ENCODE data around the gene DYNC1H1.

The DYNC1H1 gene

DNA sequence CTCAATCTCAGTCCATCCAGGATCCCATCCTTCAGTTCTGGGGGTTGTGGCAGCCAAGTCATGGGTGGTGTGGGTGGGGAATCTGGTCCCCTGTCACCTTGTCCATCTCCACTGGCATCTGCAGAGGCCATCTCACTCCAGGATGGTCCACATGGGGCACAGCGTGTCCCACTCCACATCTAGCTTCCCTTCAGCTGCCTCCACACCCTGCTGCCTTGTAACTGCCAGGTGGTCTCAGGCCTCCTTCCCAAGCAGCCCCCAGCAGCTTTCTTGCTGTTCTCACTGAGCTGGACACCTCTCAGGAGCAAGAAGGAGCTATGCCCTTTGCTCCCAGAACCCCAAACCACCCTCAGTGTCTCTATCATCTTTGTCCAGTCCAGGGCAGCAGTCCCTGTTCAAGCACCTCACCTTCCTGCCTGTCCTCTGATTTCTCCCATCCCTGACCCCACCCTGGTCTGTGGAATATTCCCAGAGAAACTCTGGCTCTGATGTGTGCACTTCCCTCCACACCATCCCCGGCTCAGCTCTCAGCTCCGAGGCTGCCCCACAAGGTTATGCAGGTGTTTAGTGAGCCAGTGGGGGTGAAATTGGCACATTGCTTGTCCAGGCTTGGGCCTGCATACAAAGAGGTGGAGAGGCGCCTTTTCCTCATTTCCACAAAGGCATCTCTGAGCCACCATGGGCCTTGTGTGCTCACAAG, 13.7 kb upstream of the DYNC1H1 start:
- H3K27ac Mint-ChIP-seq = peak overlapping the region in 1 of 2 donors; percentile 17
- DNase-seq (no peak), ATAC-seq (replicated peaks) (no peak)
- H3K4me3 Mint-ChIP-seq = no peak overlapping the region
- H3K27me3 Mint-ChIP-seq = peaks cover 9 to 13% of the 10 kb centered on the region in 2 donors
- H3K9me3 Mint-ChIP-seq = no peaks in the 10 kb centered on the region
- peaks cover 13 to 24% of the 10 kb centered on the region in 2 donors for H3K4me1 Mint-ChIP-seq (ENCODE audit: low read depth in 2 of 2)
- peaks cover 20% of the 10 kb centered on the region for H3K36me3 Mint-ChIP-seq (ENCODE audit: insufficient read depth)

DNA sequence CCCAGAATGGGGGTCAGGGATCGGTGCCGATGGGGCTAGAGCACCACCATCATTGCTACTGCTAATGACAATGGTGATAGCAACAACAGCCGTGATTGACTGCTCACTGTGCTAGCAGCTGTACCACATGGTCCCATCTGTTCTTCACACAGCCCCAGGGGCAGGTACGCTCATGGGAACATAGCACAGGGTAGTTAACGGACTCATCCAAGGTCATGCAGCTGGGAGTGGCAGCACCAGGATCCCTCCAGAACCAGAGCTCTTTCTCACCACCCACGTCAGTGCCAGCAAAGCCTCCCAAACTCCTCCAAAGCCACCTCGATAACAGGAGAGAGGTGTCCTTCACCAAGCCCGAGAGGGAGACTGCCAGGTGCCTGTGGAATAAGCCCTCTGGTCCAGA, 11.2 kb upstream of the DYNC1H1 start:
- H3K4me1 Mint-ChIP-seq (ENCODE audit: low read depth in 2 of 2) = peaks cover 8 to 17% of the 10 kb centered on the region in 2 donors
- H3K36me3 Mint-ChIP-seq (ENCODE audit: insufficient read depth) = peaks cover 6% of the 10 kb centered on the region
- ATAC-seq (replicated peaks) (no peak), DNase-seq (no peak)
- no peaks in the 10 kb centered on the region for H3K9me3 Mint-ChIP-seq
- no peaks in the 10 kb centered on the region for H3K27me3 Mint-ChIP-seq
- no peak overlapping the region for H3K4me3 Mint-ChIP-seq
- no peak overlapping the region for H3K27ac Mint-ChIP-seq

DNA sequence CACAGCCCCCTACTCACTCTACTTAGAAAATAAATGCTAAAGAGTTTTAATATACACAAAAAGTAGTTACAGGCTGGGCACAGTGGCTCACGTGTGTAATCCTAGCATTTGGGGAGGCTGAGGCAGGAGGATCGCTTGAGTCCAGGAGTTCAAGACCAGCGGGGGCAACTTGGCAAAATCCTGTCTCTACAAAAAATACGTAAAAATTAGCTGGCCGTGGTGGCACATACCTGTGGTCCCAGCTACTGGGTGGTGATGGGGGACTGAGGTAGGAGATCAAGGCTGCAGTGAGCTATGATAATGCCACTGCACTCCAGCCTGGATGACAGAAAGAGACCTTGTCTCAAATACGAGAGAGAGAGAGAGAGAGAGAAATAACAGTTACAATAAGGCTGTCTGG, 9.9 kb upstream of the DYNC1H1 start:
- H3K4me1 Mint-ChIP-seq (ENCODE audit: low read depth in 2 of 2) = peaks cover under 1 to 6% of the 10 kb centered on the region in 2 donors
- H3K36me3 Mint-ChIP-seq (ENCODE audit: insufficient read depth) = no peaks in the 10 kb centered on the region
- no peaks in the 10 kb centered on the region for H3K9me3 Mint-ChIP-seq
- DNase-seq (no peak), ATAC-seq (replicated peaks) (no peak)
- H3K27me3 Mint-ChIP-seq = no peaks in the 10 kb centered on the region
- no peak overlapping the region for H3K27ac Mint-ChIP-seq
- H3K4me3 Mint-ChIP-seq = no peak overlapping the region

DNA sequence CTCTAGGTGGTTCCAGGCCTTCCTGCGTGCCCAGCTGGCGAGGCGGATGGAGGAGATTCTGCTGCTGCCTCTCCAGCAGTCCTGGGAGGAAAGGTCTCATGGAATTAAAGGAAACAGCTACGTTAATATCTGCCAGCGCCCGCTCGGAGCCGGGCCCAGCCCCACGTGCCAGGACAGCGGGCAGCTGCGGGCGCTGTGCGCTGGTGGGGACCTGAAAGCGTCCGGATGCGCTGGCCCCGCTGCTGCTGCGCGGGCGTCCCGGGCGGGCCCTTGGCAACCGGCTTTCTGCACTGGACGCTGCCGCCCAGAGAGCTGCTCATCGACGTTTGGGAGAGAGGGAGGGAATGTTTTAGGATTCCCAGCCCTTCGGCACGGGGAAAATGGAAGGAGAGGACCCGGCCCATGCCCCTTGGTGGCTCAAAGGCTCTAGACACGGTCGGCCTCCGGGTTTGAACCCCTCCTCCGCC, 8.6 kb upstream of the DYNC1H1 start:
- Mint-ChIP-seq H3K4me1 (ENCODE audit: low read depth in 2 of 2) (peaks cover 6 to 13% of the 10 kb centered on the region in 2 donors), H3K9me3 (no peaks in the 10 kb centered on the region), H3K36me3 (ENCODE audit: insufficient read depth) (no peaks in the 10 kb centered on the region), H3K27me3 (no peaks in the 10 kb centered on the region), H3K27ac (no peak overlapping the region), H3K4me3 (no peak overlapping the region)
- no peak for DNase-seq
- no peak for ATAC-seq (replicated peaks)

DNA sequence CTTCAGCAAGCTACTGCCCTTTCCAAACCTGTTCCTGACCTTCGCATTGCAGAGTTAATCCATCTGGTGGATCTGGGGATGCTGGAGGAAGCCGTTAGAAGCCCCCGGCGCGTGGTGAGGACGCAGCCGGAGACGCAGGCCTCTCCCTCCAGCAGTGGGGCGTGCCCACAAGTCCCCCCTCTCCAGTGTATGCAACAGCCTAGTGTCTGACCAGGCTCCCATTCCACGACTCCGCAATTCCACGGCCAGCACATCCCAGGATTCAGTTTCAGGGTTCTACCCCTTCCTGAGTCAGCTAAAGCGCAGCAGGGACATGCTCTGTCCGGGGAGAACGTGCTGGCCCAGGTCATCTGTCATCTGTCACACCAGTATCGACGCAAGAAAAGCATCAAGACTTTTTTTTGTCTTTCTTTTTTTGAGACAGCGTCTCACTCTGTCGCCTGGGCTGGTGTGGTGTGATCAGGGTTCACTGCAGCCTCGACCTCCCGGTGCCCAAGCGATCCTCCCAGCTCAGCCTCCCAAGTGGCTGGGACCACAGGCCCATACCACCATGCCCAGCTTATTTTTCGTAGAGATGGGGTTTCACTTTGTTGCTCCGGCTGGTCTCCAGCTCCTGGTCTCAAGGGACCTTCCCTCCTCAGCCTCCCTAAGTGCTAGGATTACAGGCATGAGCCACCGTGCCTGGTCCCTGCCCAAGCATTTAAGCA, 8.0 kb upstream of the DYNC1H1 start:
- no peak for DNase-seq
- ATAC-seq (replicated peaks) = no peak
- Mint-ChIP-seq H3K27ac (no peak overlapping the region), H3K4me3 (no peak overlapping the region), H3K4me1 (ENCODE audit: low read depth in 2 of 2) (peaks cover 7 to 19% of the 10 kb centered on the region in 2 donors), H3K27me3 (no peaks in the 10 kb centered on the region), H3K9me3 (no peaks in the 10 kb centered on the region), H3K36me3 (ENCODE audit: insufficient read depth) (no peaks in the 10 kb centered on the region)

DNA sequence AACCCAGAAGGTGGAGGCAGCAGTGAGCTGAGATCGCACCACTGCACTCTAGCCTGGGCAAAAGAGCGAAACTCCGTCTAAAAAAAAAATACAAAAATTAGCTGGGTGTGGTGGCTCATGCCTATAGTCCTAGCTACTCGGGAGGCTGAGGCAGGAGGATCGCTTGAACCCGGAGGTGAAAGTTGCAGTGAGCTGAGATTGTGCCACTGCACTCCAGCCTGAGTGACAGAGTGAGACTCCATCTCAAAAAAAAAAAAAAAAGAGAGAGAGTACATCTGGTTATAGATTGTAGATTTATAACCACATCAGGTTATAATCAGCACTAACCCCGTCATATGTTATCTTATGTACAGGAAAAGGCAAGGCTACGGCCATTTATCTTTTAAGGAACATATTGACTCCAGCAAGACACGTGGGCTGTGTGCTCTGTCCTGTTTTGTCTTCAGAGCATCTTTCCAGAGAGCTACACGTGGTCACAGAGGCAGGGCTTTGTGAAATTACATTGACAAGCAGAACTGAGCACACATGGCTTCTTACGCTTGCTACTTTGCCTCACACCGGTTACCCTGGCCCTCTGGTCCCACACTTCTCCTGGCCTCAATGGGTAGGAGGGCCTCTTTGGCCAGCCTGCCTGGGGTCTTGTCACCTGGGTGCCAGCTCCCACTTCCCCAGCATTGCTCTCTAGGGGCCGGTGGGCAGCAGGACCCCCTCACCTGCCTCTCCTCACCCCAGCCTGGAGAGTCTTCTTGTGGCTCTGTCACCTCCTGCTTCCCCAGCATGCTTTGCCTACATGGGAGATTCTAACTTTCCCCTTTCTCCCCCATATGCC, 6.8 kb upstream of the DYNC1H1 start:
- H3K9me3 Mint-ChIP-seq = no peaks in the 10 kb centered on the region
- H3K27ac Mint-ChIP-seq = no peak overlapping the region
- H3K4me3 Mint-ChIP-seq = no peak overlapping the region
- H3K27me3 Mint-ChIP-seq = no peaks in the 10 kb centered on the region
- H3K36me3 Mint-ChIP-seq (ENCODE audit: insufficient read depth) = no peaks in the 10 kb centered on the region
- ATAC-seq (replicated peaks) = no peak
- DNase-seq = no peak
- peaks cover 9 to 21% of the 10 kb centered on the region in 2 donors for H3K4me1 Mint-ChIP-seq (ENCODE audit: low read depth in 2 of 2)

DNA sequence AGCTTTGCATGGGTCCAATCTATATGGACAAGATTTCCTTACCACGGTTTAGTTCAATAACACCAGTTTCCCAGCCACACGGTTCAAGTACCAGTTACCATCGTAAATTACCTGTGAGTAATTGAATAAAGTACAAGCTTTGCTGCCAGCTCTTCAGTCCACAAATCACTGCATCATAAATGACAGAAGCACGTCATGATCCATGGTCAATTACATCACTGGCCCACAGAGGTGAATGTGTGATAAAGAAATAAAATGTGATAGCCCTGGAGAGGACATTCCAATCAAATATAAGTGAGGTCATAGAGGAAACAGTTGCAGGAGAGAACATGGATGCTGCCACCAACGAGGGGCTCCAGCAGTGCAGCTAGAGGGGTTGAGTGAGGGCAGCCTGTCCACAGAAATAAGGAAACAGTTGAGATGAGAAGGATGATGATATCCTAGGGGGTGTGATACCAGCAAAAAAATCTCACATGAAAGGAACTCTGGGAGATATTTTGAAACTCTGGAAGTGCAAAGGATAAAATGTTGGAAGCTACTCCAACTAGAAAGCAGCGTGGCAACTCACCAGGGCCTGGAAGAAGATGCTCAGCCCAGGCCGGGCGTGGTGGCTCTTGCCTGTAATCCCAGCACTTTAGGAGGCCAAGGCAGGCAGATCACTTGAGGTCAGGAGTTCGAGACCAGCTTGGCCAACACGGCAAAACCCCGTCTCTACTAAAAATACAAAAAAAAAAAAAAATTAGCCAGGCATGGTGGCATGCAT, 5.8 kb upstream of the DYNC1H1 start:
- Mint-ChIP-seq H3K36me3 (ENCODE audit: insufficient read depth) (no peaks in the 10 kb centered on the region), H3K9me3 (no peaks in the 10 kb centered on the region), H3K4me1 (ENCODE audit: low read depth in 2 of 2) (peaks cover 9 to 21% of the 10 kb centered on the region in 2 donors), H3K27me3 (no peaks in the 10 kb centered on the region), H3K4me3 (no peak overlapping the region), H3K27ac (no peak overlapping the region)
- no peak for DNase-seq
- ATAC-seq (replicated peaks) = no peak

DNA sequence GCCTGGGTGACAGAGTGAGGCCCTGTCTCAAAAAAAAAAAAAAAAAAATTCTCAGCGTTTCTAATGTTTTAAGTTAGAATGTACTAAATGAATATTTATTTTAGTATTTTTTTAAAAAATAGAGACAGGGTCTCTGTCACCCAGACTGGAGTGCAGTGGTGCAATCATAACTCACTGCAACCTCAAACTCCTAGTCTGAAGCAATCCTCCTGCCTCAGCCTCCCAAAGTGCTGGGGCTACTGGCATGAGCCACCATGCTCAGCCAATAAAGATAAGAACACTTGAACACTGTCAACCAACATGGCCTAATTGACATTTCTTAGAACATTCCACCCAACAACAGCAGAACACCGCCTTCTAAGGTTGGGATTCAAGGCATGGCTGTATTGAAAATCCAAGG, 5.1 kb upstream of the DYNC1H1 start:
- Mint-ChIP-seq H3K9me3 (no peaks in the 10 kb centered on the region), H3K27ac (no peak overlapping the region), H3K4me1 (ENCODE audit: low read depth in 2 of 2) (peaks cover 15 to 25% of the 10 kb centered on the region in 2 donors), H3K36me3 (ENCODE audit: insufficient read depth) (no peaks in the 10 kb centered on the region), H3K27me3 (no peaks in the 10 kb centered on the region), H3K4me3 (peak overlapping the region in 1 of 2 donors; percentile 47)
- no peak for DNase-seq
- ATAC-seq (replicated peaks) = no peak

DNA sequence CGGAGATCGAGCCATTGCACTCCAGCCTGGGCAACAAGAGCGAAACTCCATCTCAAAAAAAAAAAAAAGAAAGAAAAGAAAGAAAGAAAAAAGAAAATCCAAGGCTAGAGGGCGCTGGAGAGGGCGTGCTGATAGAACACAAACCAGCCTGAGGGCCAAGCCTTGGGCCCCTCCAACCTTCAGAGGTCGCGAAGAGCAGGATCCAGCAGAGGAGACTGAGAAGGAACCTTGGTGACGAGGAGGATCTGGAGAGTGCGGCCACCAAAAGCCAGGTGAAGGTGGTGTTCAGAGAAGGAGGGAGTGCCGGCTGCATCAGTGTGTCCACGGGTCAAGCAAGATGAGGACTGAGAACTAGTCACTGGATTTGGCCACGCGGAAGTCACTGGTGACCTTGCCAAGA, 4.1 kb upstream of the DYNC1H1 start:
- peaks cover 15 to 25% of the 10 kb centered on the region in 2 donors for H3K4me1 Mint-ChIP-seq (ENCODE audit: low read depth in 2 of 2)
- H3K36me3 Mint-ChIP-seq (ENCODE audit: insufficient read depth) = peaks cover 4% of the 10 kb centered on the region
- no peak overlapping the region for H3K27ac Mint-ChIP-seq
- DNase-seq (peak in 2 of 3 experiments; percentile 20 to 37), ATAC-seq (replicated peaks) (no peak)
- peak overlapping the region in 1 of 2 donors; percentile 47 for H3K4me3 Mint-ChIP-seq
- no peaks in the 10 kb centered on the region for H3K9me3 Mint-ChIP-seq
- no peaks in the 10 kb centered on the region for H3K27me3 Mint-ChIP-seq

DNA sequence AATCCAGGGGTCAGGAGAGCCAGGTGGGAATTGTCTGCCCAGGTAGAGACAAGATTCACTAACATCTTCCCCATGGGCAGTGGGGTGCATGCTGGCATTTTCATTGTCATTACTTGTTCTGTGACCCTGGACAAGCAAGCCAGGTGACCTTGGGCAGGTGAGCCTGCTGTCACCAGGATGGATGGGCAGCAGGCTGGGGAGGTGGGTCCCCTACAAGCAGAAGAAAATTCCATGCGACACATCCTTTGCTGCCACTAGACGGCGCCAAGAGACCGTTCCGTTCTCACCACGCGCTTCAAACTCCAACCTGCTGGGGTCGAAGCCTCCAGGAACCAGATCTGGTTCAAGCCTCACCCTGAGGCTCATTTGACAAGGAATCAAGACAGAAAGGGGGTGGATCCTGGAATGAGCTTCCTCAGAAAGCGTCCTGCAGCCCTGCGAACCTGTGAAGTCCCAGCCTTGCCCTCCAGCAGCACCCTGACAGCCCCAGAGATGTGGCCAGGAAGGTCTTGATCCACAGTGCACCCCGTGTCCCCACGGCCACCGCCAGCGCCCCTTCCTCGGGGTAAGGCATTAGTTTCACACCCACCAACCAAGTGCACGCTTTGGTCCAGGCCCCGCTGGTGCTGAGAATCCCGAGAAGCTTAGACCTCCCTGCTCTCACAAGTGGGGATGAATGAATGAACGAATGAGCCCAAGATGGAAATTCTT, 3.2 kb upstream of the DYNC1H1 start:
- Mint-ChIP-seq H3K27ac (peak overlapping the region in 1 of 2 donors; percentile 2), H3K27me3 (no peaks in the 10 kb centered on the region), H3K4me3 (no peak overlapping the region), H3K4me1 (ENCODE audit: low read depth in 2 of 2) (peaks cover 15 to 25% of the 10 kb centered on the region in 2 donors), H3K9me3 (no peaks in the 10 kb centered on the region), H3K36me3 (ENCODE audit: insufficient read depth) (peaks cover 4% of the 10 kb centered on the region)
- ATAC-seq (replicated peaks) (peak; percentile 26), DNase-seq (peak; percentile 67 to 72 (median 70))

DNA sequence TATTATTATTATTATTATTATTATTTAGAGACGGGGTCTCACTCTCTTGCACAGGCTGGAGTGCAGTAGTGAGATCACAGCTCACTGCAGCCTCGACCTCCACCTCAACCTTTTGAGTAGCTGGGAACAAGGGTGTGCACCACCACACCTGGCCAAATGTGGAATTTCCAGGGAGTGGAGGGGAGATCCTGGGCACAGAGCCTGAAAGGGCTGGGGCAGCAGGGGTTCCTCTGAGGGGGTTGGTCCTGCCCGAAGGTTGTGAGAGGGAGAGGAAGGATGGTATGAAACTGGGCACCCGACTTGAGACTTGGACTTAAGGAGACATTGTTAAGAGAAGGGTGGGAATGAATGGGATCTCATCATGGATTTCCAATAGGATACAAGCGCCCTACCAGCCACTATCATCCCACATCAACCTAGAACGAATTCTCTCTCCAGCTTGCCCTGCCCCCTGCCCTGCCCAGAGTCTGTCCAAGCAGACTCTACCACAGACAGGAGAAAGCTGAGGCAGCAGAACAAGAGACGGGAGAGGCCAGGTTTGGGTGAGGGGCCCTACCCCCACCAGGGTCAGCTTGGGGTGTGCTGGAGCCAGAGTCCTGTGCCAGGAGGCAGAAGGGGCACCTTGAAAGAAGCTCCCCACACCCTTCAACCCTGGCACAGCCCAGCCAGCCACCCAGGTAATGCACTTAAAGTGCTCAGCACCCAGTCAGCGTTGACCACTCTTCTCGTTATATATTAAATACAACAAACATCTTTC, 2.4 kb upstream of the DYNC1H1 start:
- Mint-ChIP-seq H3K36me3 (ENCODE audit: insufficient read depth) (peaks cover 4% of the 10 kb centered on the region), H3K9me3 (no peaks in the 10 kb centered on the region), H3K4me3 (no peak overlapping the region), H3K4me1 (ENCODE audit: low read depth in 2 of 2) (peaks cover 16 to 29% of the 10 kb centered on the region in 2 donors), H3K27me3 (no peaks in the 10 kb centered on the region), H3K27ac (no peak overlapping the region)
- ATAC-seq (replicated peaks) (no peak), DNase-seq (no peak)

DNA sequence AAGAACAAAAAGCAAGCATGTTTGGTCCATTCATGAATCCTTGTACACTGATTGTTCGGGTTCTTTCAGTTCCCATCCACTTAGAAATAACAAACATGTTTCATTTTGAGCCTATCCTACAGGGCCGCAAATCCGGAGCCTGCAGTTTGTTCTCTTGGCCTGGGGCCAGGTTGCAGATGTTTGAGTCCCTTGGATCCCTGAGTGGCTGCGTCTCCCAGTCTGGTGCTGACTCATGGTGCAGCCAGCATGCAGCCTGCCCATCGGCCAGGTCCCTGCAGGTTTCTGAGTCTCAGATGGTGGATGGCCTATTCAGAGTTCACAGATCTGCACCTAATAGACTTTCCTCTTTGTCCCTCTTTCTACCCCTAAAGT, 1.9 kb upstream of the DYNC1H1 start:
- Mint-ChIP-seq H3K4me1 (ENCODE audit: low read depth in 2 of 2) (peaks cover 20 to 33% of the 10 kb centered on the region in 2 donors), H3K27me3 (no peaks in the 10 kb centered on the region), H3K9me3 (no peaks in the 10 kb centered on the region), H3K27ac (no peak overlapping the region), H3K4me3 (no peak overlapping the region), H3K36me3 (ENCODE audit: insufficient read depth) (peaks cover 4% of the 10 kb centered on the region)
- no peak for DNase-seq
- ATAC-seq (replicated peaks) = no peak
